ENCODE data around the gene BUB3. TPM values are rescaled to one million over a fixed set of nuclear protein-coding genes. Genes with fewer than 3 reads are reported as not detected.

Gene BUB3
- total and polyA plus RNA-seq, 2 of the 13 experiments (the other 11 are each of a cell fraction or from before 2014, with no cell fraction given), result 174 to 188 TPM

- no peak overlapping the region for H3K4me2 ChIP-seq (ENCODE audit: low read depth, low read length)
- no peaks in the 10 kb centered on the region for H4K20me1 ChIP-seq (ENCODE audit: insufficient read depth, low read length)
- WGBS (ENCODE audit: low lambda C conversion rate), result 93% methylated on average over 7 of the region's 7 CpGs
- no peak overlapping the region for H2AFZ ChIP-seq (ENCODE audit: low read length)
- TF ChIP-seq ZNF263 (CRISPR knock-in tag; IDR thresholded peaks at IDR 0.05), result no peak
- no peak for TF ChIP-seq FOXP1 (IDR thresholded peaks at IDR 0.05)
- no peak for TF ChIP-seq FOXP1 (CRISPR knock-in tag; IDR thresholded peaks at IDR 0.05)
- TF ChIP-seq RFXAP (CRISPR knock-in tag; IDR thresholded peaks at IDR 0.05; ENCODE audit: borderline replicate concordance), result no peak
- no peak for TF ChIP-seq ZNF326 (CRISPR knock-in tag; IDR thresholded peaks at IDR 0.05; ENCODE audit: borderline replicate concordance)
- no peak for TF ChIP-seq CBX5 (CRISPR knock-in tag; IDR thresholded peaks at IDR 0.05; ENCODE audit: borderline replicate concordance)
- TF ChIP-seq ZNF383 (CRISPR knock-in tag; IDR thresholded peaks at IDR 0.05; ENCODE audit: borderline replicate concordance), result no peak
- TF ChIP-seq KLF13 (CRISPR knock-in tag; IDR thresholded peaks at IDR 0.05), result no peak
- CTCF ChIA-PET (ENCODE audit: low intra/inter-chr PET ratio, low total read pairs), result no interaction called here
- POLR2A ChIA-PET, result no interaction called here
- no peaks in the 10 kb centered on the region for H3K79me2 ChIP-seq (ENCODE audit: insufficient read depth, low read length)
- no peak overlapping the region for H3K9ac ChIP-seq (ENCODE audit: insufficient read depth, low read depth, low read length)
- H3K27me3 ChIP-seq (ENCODE audit: control insufficient read depth in 1 of 2, insufficient read depth in 2 of 2, low read length in 2 of 2), result no peaks in the 10 kb centered on the region
- no peak for DNase-seq (ENCODE audit: low spot score)
- in situ Hi-C loops (cut with HindIII; ENCODE audit: extremely low pct_ligation_motif_present, low pct_unique_long_range_greater_than_20kb) (no loop called here), intact Hi-C loops (cut with micrococcal nuclease; ENCODE audit: unreplicated experiment) (no loop called here)
- ATAC-seq, result no peak
- H3K4me1 ChIP-seq (ENCODE audit: insufficient read depth, low read length), result no peaks in the 10 kb centered on the region
- no peak for FAIRE-seq
- peaks cover 20% of the 10 kb centered on the region for H3K9me3 ChIP-seq (ENCODE audit: low read length)
- H3K36me3 ChIP-seq (replicated peaks in 1 of 2; ENCODE audit: control insufficient read depth in 1 of 2, insufficient read depth in 2 of 2, low read length in 2 of 2), result peaks cover 0 to 2% of the 10 kb centered on the region in 2 experiments; a peak in 2 of 5 replicates
- BruUV-seq (replicated peaks), result no TSS peak
- H3K27ac ChIP-seq (ENCODE audit: extremely low read length, insufficient read depth, low read length), result no peak overlapping the region
- no peak overlapping the region for H3K4me3 ChIP-seq (replicated peaks in 1 of 3; ENCODE audit: insufficient read depth in 1 of 3, low read depth in 2 of 3, low read length in 3 of 3)
Observed at GRCh38 chr10:123180101-123181090, 26.2 kb downstream of the BUB3 start.

DNA sequence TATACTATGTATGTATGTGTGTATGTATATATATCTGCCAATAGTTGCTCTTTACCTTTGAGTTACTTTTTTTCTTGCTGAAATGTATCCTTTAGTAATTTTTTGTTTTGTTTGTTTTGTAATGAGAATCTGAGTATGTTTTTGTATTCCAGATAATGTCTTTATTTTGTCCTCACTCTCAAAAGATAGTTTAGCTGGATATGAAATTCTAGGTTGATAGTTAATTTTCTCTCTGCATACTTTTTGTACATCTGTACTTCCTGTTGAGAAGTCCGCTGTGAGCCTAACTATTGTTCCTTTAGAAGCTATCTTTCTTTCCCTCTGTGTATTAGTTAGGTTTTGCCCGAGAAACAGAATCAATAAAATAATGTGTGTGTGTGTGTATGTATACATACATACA lies 29.5 kb downstream of the BUB3 start:
- H3K27ac ChIP-seq (ENCODE audit: extremely low read length, insufficient read depth, low read length), result no peak overlapping the region
- no peak overlapping the region for H3K4me3 ChIP-seq (replicated peaks in 1 of 3; ENCODE audit: insufficient read depth in 1 of 3, low read depth in 2 of 3, low read length in 3 of 3)
- no peaks in the 10 kb centered on the region; a peak in 1 of 5 replicates for H3K27me3 ChIP-seq (ENCODE audit: control insufficient read depth in 1 of 2, insufficient read depth in 2 of 2, low read length in 2 of 2)
- H3K36me3 ChIP-seq (replicated peaks in 1 of 2; ENCODE audit: control insufficient read depth in 1 of 2, insufficient read depth in 2 of 2, low read length in 2 of 2), result no peaks in the 10 kb centered on the region; a peak in 1 of 5 replicates
- peaks cover 20% of the 10 kb centered on the region for H3K9me3 ChIP-seq (ENCODE audit: low read length)
- WGBS (ENCODE audit: low lambda C conversion rate), result 98% methylated on average over 2 of the region's 2 CpGs
- FAIRE-seq (no peak), DNase-seq (ENCODE audit: low spot score) (no peak), ATAC-seq (no peak)
- POLR2A ChIA-PET, result interaction anchor here (0.6 kb wide), 1 partner anchor 29 kb away, joined by 3 read pairs; no protein-coding TSS in a partner anchor
- H4K20me1 ChIP-seq (ENCODE audit: insufficient read depth, low read length), result no peaks in the 10 kb centered on the region
- H2AFZ ChIP-seq (ENCODE audit: low read length), result no peak overlapping the region
- H3K79me2 ChIP-seq (ENCODE audit: insufficient read depth, low read length), result no peaks in the 10 kb centered on the region
- no TSS peak for BruUV-seq (replicated peaks)
- H3K4me1 ChIP-seq (ENCODE audit: insufficient read depth, low read length), result no peaks in the 10 kb centered on the region
- in situ Hi-C loops (cut with HindIII; ENCODE audit: extremely low pct_ligation_motif_present, low pct_unique_long_range_greater_than_20kb) (no loop called here), intact Hi-C loops (cut with micrococcal nuclease; ENCODE audit: unreplicated experiment) (no loop called here)
- TF ChIP-seq ASH2L (IDR thresholded peaks at IDR 0.05; ENCODE audit: insufficient read length, low read depth, low read length) (no peak), ZFP1 (CRISPR knock-in tag; IDR thresholded peaks at IDR 0.05) (peak; percentile 95)
- no peak overlapping the region for H3K9ac ChIP-seq (ENCODE audit: insufficient read depth, low read depth, low read length)
- no peak overlapping the region for H3K4me2 ChIP-seq (ENCODE audit: low read depth, low read length)
- CTCF ChIA-PET (ENCODE audit: low intra/inter-chr PET ratio, low total read pairs), result no interaction called here

Data from HepG2 (cell line).